ENCODE results near the gene SLC12A4.
"Not testable (repeated sequence)": the region's sequence is repeated elsewhere in the genome, so short reads cannot be mapped to it uniquely, and the experiment has no call there.

Gene SLC12A4

DNA sequence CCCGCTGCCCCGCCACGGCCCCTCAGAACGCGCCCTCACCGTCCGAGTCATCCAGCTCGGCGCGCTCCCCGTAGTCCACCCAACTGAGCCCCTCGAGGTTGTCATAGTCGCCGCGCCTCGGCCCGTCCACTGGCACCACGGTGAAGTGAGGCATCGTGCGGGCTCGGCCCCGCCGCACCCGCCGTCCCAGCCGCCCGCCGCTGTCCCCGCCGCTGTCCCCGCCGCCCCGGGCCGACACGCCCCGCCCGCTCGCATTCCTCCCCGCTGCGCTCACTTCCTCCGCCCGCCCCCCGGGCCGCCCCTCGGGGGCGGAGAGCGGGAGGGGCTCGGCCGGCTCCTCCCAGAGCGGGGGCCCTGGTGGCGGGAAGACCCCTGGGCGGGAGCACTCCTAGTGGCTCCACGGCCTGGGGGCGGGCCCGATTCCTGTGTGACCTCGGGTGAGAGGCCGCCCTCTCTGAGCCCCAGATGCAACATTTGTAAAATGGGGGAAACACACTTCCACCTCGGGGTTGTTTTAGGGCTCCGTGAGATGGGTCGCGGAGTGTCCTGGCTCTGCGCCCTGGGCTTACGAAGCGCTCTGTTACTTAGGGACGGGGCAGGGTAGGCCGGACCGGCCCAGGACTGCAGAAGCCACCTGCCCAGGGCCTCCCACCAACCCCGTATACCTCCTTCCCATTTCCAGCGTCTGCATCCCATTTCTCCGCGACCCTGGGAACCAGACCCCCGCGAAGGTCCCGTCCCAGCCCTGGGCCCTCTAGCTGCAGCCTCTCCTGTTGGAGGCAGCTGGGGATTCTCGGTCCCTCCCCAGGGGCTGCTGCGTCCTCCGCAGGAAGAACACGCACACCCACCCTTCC is at the start of gene SLC12A4:
SLC12A4 (minus strand) TSS at position 238 of the 854 bp plus-strand sequence; CDS start at position 154, 84 bp downstream.
- DNase-seq (ENCODE audit: low read depth): peak; percentile 81

GRCh38 chr16:68015681-68016080 is 47.2 kb upstream of the SLC12A4 start, which contains the start of gene DPEP2NB:
TSS of gene DPEP2NB (minus strand) at chr16:68015911. CDS start at chr16:68015770, 141 bp downstream.
- DNase-seq (ENCODE audit: low read depth): no peak

DNA sequence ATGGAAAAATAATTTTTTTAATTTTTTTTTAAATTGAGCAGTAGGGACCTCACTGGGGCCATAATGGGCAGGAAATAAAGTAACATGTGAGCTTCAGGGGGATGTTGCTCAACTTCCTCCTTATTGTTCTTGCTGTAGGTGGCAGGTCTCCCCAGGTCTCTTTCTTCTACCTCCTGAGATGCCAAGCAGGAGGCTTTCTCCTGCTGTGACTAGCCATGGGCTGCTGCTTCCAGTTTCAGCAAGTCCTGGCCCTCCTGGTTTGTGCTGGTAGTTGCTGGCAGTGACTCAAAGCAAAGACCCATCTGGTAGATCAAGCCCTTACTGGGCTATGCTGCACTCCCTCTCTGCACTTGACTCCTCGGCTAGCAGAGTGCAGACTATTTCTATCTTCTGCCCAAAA is 45.0 kb upstream of the SLC12A4 start:
- no peak for DNase-seq (ENCODE audit: low read depth)

GRCh38 chr16:68009872-68010271 is 41.4 kb upstream of the SLC12A4 start:
- not testable (repeated sequence) for DNase-seq (ENCODE audit: low read depth)

- DNase-seq (ENCODE audit: low read depth): no peak
Measured at GRCh38 chr16:68009157-68009735, 40.8 kb upstream of the SLC12A4 start.

- no peak for DNase-seq (ENCODE audit: low read depth)
Measured at GRCh38 chr16:68005786-68006286, 37.4 kb upstream of the SLC12A4 start.

GRCh38 chr16:68005211-68005610 is 36.8 kb upstream of the SLC12A4 start:
- no peak for DNase-seq (ENCODE audit: low read depth)

- no peak for DNase-seq (ENCODE audit: low read depth)
Measured at GRCh38 chr16:68003031-68003430, 34.6 kb upstream of the SLC12A4 start.

- no peak for DNase-seq (ENCODE audit: low read depth)
Measured at GRCh38 chr16:68000450-68000849, 32.0 kb upstream of the SLC12A4 start.

GRCh38 chr16:67999985-68000384 is 31.5 kb upstream of the SLC12A4 start:
- no peak for DNase-seq (ENCODE audit: low read depth)

DNA sequence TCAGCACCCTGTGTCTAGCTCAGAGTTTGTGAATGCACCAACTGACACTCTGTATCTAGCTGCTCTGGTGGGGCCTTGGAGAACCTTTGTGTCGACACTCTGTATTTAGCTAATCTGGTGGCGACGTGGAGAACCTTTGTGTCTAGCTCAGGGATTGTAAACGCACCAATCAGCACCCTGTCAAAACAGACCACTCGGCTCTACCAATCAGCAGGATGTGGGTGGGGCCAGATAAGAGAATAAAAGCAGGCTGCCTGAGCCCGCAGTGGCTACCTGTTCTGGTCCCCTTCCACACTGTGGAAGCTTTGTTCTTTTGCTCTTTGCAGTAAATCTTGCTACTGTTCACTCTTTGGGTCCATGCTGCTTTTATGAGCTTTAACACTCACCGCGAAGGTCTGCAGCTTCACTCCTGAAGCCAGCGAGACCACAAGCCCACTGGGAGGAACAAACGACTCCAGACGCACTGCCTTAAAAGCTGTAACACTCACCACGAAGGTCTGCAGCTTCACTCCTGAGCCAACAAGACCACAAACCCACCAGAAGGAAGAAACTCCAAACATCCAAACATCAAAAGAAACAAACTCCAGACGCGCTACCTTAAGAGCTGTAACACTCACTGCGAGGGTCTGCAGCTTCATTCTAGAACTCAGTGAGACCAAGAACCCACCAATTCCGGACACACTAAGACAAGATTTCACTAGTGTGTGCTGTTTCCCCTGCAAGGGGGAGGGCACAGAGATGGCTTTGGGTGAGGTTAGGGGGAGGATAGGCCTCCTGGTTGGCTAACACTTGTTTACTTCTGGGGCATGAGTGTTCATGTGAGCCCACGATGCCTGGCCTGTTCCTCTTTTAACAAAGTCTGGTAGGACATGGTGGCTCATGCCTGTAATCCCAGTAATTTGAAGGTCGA is 30.6 kb upstream of the SLC12A4 start, which contains the start of gene DPEP2:
DPEP2 (minus strand) TSS at position 706 of the 910 bp plus-strand sequence. CDS start 6,272 bp downstream, outside the sequence.
- DNase-seq (ENCODE audit: low read depth): not testable (repeated sequence)

- not testable (repeated sequence) for DNase-seq (ENCODE audit: low read depth)
Measured at GRCh38 chr16:67998231-67998778, 29.9 kb upstream of the SLC12A4 start.

GRCh38 chr16:67996666-67997065 is 28.2 kb upstream of the SLC12A4 start:
- no peak for DNase-seq (ENCODE audit: low read depth)

DNA sequence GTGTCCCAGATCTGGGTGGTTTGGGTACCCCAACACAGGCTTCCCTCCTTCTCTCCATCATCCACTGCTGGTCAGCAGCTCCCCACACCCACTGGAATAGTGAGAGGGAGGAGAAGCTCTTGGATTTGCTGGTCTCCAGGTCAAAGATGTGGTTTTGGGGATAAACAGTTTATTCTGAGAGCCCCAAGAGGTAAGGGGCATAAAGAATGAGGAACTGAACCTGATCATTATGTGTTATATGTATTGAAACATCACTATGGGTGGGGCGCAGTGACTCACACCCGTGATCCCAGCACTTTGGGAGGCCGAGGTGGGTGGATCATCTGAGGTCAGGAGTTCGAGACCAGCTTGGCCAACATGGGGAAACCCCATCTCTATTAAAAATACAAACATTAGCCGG is 27.0 kb upstream of the SLC12A4 start:
- no peak for DNase-seq (ENCODE audit: low read depth)

- DNase-seq (ENCODE audit: low read depth): not testable (repeated sequence)
Measured at GRCh38 chr16:67994040-67994408, 25.6 kb upstream of the SLC12A4 start.

- peak; percentile 62 for DNase-seq (ENCODE audit: low read depth)
Measured at GRCh38 chr16:67993207-67994039, 25.0 kb upstream of the SLC12A4 start.

DNA sequence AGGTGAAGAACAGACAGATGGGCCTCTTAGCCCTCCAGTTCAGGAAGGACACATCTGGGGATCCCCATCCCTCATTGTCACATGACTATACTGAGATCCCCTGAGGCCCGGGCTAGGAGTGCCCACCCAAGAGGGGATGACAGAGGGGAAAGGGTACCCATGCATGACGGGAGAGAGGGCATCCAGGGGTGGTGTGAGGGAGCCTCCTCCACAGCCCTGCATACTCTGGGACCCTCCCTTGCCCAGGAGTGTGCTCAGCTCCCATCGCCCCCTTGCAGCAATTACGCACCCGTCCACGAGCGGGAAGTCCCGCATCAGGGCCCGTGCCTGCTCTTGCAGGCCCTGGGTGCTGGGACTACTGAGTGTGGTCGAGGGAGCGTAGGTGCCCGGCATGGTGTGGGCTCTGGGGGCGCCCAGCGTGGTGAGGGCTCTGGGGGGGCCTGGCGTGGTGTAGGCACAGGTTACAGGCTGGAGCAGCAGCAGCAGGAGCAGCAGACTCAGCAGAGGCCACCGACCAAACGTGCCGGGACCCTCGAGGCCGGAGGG is 24.3 kb upstream of the SLC12A4 start:
- DNase-seq (ENCODE audit: low read depth): no peak

- no peak for DNase-seq (ENCODE audit: low read depth)
Measured at GRCh38 chr16:67990018-67990386, 21.6 kb upstream of the SLC12A4 start.

GRCh38 chr16:67989322-67990017 is 21.0 kb upstream of the SLC12A4 start:
- DNase-seq (ENCODE audit: low read depth): no peak

DNA sequence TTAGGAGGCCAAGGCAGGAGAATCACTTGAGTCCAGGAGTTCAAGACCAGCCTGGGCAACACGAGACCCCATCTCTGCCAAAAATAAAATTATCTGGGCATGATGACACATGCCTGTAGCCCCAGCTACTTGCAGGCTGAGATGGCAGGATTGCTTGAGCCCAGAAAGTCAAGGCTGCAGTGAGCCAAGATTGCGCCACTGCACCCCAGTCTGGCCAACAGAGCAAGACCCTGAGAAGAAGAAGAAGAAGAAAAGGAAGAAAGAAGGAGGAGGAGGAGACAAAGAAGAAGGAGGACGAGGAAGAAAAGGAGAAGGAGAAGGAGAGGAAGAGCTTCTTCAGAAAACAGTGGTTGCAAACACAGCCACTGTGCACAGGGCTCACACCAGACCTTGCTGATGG is 20.2 kb upstream of the SLC12A4 start:
- DNase-seq (ENCODE audit: low read depth): no peak
